K562 (cell line): Measurements from ENCODE around the gene NRM. TPM values are rescaled to one million over a fixed set of nuclear protein-coding genes. Genes with fewer than 3 reads are reported as not detected.

Source experiments
- DIDO1 ChIP-seq: fragments of 450-650 bp; IDR thresholded peaks from 2 replicates; pipeline ENCODE4 v1.6.1; 2016; ENCODE audit warnings: low read depth, missing biosample characterization, missing genetic modification characterization
- EHMT2 ChIP-seq: fragments of 450-650 bp; IDR thresholded peaks from 2 replicates; pipeline ENCODE4 v1.6.1; 2018; ENCODE audit warnings: antibody characterized with exemption
- FOXK2 ChIP-seq, 2 experiments: fragments of 450-650 bp; IDR thresholded peaks in 1 of 2; conservative IDR thresholded peaks in 1 of 2; 2 replicates each; pipeline ENCODE4 v1.6.1; 2016; ENCODE audit warnings: low read depth in 2 of 2, mild to moderate bottlenecking in 1 of 2
- ILF3 ChIP-seq: fragments of 450-650 bp; IDR thresholded peaks from 2 replicates; pipeline ENCODE4 v1.6.1; 2018; ENCODE audit warnings: antibody characterized with exemption, mild to moderate bottlenecking, moderate library complexity, borderline replicate concordance
- MECOM ChIP-seq: fragments of 250-450 bp; sonication (Bioruptor Pico); IDR thresholded peaks from 2 replicates; pipeline ENCODE4 v1.8.0; 2022; ENCODE audit warnings: inconsistent platforms
- MEIS2 ChIP-seq: fragments of 450-650 bp; IDR thresholded peaks from 2 replicates; pipeline ENCODE4 v1.6.1; 2014; ENCODE audit warnings: mild to moderate bottlenecking; ENCODE audit not compliant: partially characterized antibody
- PHF20 ChIP-seq: fragments of 450-650 bp; IDR thresholded peaks from 2 replicates; pipeline ENCODE4 v1.6.1; 2018; ENCODE audit not compliant: partially characterized antibody
- POLR2AphosphoS2 ChIP-seq: IDR thresholded peaks from 2 replicates; pipeline ENCODE4 v1.6.1; 2012; ENCODE audit warnings: low read length, improper control_type of control experiment
- PRPF4 ChIP-seq: fragments of 200-400 bp; formaldehyde crosslinking; IDR thresholded peaks from one replicate; pipeline ENCODE4 v1.6.1; 2017; ENCODE audit warnings: low read length, low read depth, mild to moderate bottlenecking; ENCODE audit not compliant: insufficient read depth, poor library complexity, severe bottlenecking
- RB1 ChIP-seq: fragments of 450-650 bp; IDR thresholded peaks from 2 replicates; pipeline ENCODE4 v1.6.1; 2017; ENCODE audit warnings: low read depth, mild to moderate bottlenecking
- ZFP36 ChIP-seq: fragments of 150-350 bp; IDR thresholded peaks from 2 replicates; pipeline ENCODE4 v1.6.1; 2018; ENCODE audit warnings: low read length, low read depth; ENCODE audit not compliant: partially characterized antibody
- ZNF224 ChIP-seq: sonication (generic); formaldehyde crosslinking; IDR thresholded peaks from 2 replicates; pipeline ENCODE4 v1.8.0; 2022; ENCODE audit warnings: mild to moderate bottlenecking, missing genetic modification reagents
- polyA plus RNA-seq, 8 experiments: library from polyadenylated mRNA; depleted of rRNA in 4 of 8; stranded (reverse) in 5 of 8; unstranded in 3 of 8; fragments of >200 nt; fragmentation: Nextera tagmentation in 2 of 8; fragmentation: Illumina TruSeq in 1 of 8; extraction: Ambion mirVana in 2 of 8; extraction: Trizol in 1 of 8; gene quantifications; 2 replicates each; pipeline versions ENCODE4 v1.2.1 to v1.2.3, GENCODE V29; 2011 to 2014; ENCODE audit warnings: inconsistent platforms in 1 of 8, missing spikeins in 1 of 8
- total RNA-seq, 7 experiments: library from RNA; depleted of rRNA in 6 of 7; stranded (reverse); fragments of >200 nt in 6 of 7; fragmentation: Illumina TruSeq in 2 of 7; extraction: Trizol in 2 of 7; gene quantifications; 2 replicates each; pipeline versions ENCODE4 v1.2.1 to v1.2.3, GENCODE V29; 2011 to 2021; ENCODE audit warnings: low replicate concordance in 1 of 7
- TF ChIP-seq, protein P1 (sequence below): fragments of 450-650 bp; IDR thresholded peaks from 2 replicates; pipeline ENCODE4 v1.6.1; 2014; ENCODE audit warnings: low read depth, mild to moderate bottlenecking, moderate library complexity, borderline replicate concordance
- TF ChIP-seq, protein P2 (sequence below): fragments of 450-650 bp; formaldehyde crosslinking; IDR thresholded peaks from 2 replicates; pipeline ENCODE4 v1.4.0; 2020; ENCODE audit warnings: mild to moderate bottlenecking, moderate library complexity
- TF ChIP-seq, protein P3 (sequence below): fragments of 450-650 bp; formaldehyde crosslinking; IDR thresholded peaks from 2 replicates; pipeline ENCODE4 v1.4.0; 2022; ENCODE audit warnings: missing genetic modification characterization

The NRM gene
- total and polyA plus RNA-seq, 9 of the 15 experiments (the other 6 are each of a cell fraction or from before 2014, with no cell fraction given): 9.7 to 58.2 (median 18.1) TPM

DNA sequence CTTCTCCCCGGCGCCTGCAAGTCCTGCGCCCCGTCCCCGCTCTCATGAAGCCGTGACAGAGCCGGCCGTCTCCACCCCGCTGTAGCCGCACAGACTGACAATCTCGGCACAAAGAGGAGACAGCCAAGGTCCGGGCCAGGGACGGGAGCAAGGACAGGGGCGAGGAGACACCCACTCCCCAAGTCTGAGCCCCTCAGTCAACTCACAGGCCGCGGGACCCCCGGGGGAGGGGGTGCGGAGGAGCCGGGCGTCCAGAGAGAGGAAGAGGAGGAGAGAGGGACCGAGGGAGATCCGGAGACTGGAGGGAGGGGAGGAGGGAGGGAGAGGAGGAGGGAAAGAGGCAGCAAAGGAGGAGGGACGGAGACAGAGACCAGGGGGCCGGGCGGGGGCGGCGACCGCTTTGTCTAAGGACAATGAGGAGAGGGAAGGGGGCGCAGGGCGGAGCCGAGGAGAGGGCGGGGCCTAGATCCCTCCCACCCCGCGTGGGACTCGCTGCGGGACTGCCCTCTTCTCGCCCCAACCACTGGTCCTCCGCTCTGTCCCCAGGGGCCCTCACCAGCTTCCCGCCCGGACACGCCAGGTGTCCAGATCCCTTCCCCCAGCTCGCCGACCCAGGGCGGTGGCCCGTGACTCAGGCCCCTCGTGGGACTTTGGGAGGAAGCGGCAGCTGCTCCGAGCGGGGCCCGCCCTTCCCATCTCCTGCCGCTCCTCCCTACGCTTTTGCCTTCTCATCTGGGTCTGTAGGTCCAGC, 3.7 kb downstream of the NRM start (continued):
- peak; percentile 24 for TF ChIP-seq ZFP36
- TF ChIP-seq, protein P1, sequence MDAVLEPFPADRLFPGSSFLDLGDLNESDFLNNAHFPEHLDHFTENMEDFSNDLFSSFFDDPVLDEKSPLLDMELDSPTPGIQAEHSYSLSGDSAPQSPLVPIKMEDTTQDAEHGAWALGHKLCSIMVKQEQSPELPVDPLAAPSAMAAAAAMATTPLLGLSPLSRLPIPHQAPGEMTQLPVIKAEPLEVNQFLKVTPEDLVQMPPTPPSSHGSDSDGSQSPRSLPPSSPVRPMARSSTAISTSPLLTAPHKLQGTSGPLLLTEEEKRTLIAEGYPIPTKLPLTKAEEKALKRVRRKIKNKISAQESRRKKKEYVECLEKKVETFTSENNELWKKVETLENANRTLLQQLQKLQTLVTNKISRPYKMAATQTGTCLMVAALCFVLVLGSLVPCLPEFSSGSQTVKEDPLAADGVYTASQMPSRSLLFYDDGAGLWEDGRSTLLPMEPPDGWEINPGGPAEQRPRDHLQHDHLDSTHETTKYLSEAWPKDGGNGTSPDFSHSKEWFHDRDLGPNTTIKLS: peak; percentile 63; the same call in 1 of the 2 replicates
- TF ChIP-seq, protein P2, sequence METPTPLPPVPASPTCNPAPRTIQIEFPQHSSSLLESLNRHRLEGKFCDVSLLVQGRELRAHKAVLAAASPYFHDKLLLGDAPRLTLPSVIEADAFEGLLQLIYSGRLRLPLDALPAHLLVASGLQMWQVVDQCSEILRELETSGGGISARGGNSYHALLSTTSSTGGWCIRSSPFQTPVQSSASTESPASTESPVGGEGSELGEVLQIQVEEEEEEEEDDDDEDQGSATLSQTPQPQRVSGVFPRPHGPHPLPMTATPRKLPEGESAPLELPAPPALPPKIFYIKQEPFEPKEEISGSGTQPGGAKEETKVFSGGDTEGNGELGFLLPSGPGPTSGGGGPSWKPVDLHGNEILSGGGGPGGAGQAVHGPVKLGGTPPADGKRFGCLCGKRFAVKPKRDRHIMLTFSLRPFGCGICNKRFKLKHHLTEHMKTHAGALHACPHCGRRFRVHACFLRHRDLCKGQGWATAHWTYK (CRISPR knock-in tag): no peak
- no peak for TF ChIP-seq DIDO1 (tag)
- no peak for TF ChIP-seq MECOM
- TF ChIP-seq PRPF4: no peak
- TF ChIP-seq ILF3: no peak
- TF ChIP-seq RB1: peak; percentile 83
- TF ChIP-seq ZNF224: no peak
- TF ChIP-seq, protein P3, sequence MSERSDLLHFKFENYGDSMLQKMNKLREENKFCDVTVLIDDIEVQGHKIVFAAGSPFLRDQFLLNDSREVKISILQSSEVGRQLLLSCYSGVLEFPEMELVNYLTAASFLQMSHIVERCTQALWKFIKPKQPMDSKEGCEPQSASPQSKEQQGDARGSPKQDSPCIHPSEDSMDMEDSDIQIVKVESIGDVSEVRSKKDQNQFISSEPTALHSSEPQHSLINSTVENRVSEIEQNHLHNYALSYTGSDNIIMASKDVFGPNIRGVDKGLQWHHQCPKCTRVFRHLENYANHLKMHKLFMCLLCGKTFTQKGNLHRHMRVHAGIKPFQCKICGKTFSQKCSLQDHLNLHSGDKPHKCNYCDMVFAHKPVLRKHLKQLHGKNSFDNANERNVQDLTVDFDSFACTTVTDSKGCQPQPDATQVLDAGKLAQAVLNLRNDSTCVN: peak; percentile 89
- TF ChIP-seq FOXK2 (conservative IDR thresholded peaks at IDR 0.05 in 1 of 2, IDR thresholded peaks at IDR 0.05 in 1 of 2; ENCODE audit: low read depth in 2 of 2): peak in 1 of 2 experiments; percentile 23; a peak in 1 of 4 replicates
- TF ChIP-seq POLR2AphosphoS2: 0 out of 2 replicates have a peak, but pooled peaks have one; percentile 29
- no peak for TF ChIP-seq MEIS2
- TF ChIP-seq EHMT2: no peak
- peak; percentile 61 for TF ChIP-seq PHF20
